ENCODE results near the gene CRTC1. TPM values are rescaled to one million over a fixed set of nuclear protein-coding genes. Genes with fewer than 3 reads are reported as not detected.

Gene CRTC1
- total RNA-seq, 1 donor = 2.4 TPM

DNA sequence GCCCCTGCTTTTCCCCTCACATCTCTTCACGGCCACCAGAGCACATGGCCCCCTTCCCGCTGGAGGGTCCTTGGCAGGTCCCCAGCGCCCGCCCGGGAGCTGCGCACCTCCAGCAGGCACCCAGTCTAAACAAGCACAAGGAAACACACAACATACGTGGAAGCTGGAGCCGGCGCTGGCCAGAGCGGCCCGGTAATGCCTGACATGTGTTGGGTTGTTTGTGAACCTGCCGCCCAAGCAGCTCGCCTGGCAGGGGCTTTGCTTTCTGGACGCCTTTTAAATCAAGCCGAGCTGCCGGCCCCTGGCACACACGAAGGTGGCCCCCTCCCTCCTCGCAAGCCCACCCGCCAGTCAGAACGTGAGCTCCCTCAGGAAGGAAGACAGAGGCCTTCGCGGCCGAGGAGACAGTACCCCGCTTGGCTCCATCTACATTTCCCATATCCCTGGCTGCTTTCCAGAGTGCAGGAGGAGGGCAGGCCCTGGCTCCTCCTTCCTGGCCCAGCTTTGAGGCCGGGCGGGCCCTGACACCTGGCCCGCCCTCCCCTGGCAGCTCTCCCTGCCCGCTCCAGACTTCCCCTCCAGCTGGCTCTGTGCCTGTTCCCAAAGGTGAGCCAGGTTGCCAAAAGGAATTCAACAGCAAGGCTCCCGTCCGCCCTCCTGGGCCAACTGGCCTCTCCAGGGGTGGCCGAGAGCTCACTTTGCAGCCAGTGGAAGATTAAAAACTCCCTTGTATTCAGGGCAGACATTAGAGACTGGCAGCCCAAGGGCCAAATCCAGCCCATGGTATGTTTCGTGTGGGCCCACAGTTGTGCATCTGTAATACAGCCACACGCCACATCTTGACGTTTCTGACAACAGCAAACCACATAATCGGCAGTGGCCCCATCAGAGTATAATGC lies 78.9 kb downstream of the CRTC1 start:
- no peak overlapping the region for H3K4me3 ChIP-seq (ENCODE audit: low read depth, low read length)
- DNase-seq (ENCODE audit: low read depth) = peak; percentile 64
- no peak for TF ChIP-seq CTCF (IDR thresholded peaks at IDR 0.05; ENCODE audit: insufficient read depth, low read length)

DNA sequence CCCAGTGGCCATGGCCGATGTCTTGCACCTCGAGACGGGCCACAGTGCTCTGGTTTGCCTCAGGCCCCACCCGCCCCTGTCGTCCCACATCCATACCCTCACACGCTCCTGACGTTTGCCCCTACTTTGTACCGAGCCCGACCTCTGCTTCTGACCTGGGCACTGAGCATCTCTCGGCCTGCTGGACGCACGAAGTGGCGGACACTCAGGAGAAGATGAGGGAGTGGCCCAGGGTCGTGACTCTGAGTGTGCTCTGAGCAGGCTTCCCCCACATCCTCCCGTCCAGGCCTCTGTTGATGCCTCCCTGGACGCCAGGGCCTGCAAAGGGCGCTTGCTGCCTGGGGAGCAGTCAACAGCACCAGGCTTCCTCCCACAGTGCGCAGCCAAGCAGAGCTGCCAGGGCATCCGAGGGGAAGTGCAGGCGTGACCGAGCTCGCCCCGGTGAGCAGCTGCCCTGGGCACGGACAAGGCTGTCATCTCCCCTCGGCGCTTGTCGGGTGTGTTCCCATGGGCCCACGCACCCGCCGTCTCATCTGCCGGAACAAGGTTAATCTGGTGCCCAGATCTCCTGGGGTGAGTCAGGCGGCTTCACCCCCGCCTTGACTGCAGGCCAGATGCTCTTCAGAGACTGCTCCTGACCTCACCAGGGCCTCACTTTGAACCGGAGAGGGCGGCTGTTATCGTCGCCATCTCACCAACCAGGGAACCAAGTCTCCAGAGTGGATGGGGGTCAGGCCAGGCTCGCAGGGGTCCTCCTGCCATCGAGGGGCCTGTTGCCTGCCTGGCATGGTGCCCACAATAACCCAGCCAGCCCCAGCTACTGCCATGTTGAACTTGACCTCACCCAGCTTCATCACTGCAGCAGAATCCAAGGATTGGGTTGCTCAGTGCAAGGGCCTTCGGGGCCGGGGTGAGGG lies 80.5 kb downstream of the CRTC1 start:
- no peak for TF ChIP-seq CTCF (IDR thresholded peaks at IDR 0.05; ENCODE audit: insufficient read depth, low read length)
- no peak overlapping the region for H3K4me3 ChIP-seq (ENCODE audit: low read depth, low read length)
- DNase-seq (ENCODE audit: low read depth) = peak; percentile 22

DNA sequence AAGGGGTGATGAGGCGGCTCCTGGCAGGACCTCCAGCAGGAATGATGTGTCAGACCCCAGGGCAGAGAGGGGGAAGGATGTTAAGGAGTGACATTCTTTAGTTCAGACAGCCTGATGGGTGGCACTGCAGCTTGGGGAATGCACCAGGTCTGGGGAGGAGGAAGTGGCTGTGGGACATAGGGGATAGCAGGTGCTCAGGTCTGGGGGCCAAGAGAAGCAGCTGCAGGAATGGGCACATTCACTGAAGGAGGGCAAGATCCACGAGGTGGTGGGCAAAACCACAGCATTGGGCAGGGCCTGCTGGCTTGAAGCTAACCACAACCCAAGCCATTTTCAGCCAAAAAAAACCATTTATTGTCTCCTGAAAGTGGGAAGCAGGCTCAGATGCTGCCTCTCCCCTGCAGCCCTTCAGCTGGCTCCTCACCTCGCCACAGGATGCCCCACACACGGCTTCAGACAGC lies 81.1 kb downstream of the CRTC1 start:
- H3K4me3 ChIP-seq (ENCODE audit: low read depth, low read length) = no peak overlapping the region
- DNase-seq (ENCODE audit: low read depth) = no peak
- TF ChIP-seq CTCF (IDR thresholded peaks at IDR 0.05; ENCODE audit: insufficient read depth, low read length) = no peak

DNA sequence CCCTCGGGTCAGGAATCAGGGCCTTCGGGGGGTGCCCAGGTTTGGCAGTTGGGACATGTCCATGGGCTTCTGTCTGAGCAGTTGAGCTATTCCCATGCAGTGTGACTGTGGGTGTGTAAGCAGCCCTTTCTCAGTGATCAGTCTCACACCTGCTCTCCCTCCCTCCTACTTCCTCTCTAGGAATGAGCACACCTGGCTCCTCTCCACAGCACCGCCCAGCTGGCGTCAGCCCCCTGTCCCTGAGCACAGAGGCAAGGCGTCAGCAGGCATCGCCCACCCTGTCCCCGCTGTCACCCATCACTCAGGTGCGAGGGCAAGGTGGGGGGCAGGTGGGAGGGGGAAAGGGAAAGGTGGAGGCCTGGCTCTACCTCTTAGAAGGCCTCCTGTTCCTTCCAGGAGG lies 81.7 kb downstream of the CRTC1 start:
- no peak for DNase-seq (ENCODE audit: low read depth)
- no peak for TF ChIP-seq CTCF (IDR thresholded peaks at IDR 0.05; ENCODE audit: insufficient read depth, low read length)
- H3K4me3 ChIP-seq (ENCODE audit: low read depth, low read length) = no peak overlapping the region

DNA sequence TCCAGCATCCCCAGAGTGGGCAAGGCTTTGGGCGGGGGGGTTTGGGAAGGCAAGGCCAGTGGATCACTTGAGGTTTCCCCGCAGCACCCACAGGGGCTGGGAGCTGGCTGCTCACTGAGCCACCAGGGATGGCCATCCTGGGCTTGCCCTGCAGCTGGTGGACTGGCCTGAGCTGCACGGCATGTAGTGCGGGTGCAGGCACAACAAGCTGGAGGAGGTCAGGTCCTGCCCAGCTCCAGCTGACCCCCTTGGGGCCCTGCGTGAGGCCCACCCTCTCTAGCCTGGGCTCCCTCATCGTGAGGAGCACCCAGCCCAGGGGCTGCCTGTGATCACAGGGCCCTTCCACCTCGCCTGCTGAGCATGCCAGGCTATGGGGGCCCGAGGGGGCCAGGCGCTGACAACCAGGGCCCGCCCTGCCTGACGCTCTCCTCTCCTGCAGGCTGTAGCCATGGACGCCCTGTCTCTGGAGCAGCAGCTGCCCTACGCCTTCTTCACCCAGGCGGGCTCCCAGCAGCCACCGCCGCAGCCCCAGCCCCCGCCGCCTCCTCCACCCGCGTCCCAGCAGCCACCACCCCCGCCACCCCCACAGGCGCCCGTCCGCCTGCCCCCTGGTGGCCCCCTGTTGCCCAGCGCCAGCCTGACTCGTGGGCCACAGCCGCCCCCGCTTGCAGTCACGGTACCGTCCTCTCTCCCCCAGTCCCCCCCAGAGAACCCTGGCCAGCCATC lies 84.7 kb downstream of the CRTC1 start:
- no peak overlapping the region for H3K4me3 ChIP-seq (ENCODE audit: low read depth, low read length)
- no peak for DNase-seq (ENCODE audit: low read depth)
- TF ChIP-seq CTCF (IDR thresholded peaks at IDR 0.05; ENCODE audit: insufficient read depth, low read length) = no peak

Data from fibroblast of the aortic adventitia (primary cell).